Upper lobe of left lung (tissue), 6 donors: Measurements from ENCODE around the gene AJAP1. TPM values are rescaled to one million over a fixed set of nuclear protein-coding genes. Genes with fewer than 3 reads are reported as not detected.
"Not testable (repeated sequence)": the region's sequence is repeated elsewhere in the genome, so short reads cannot be mapped to it uniquely, and the experiment has no call there.

Experiments used
- ATAC-seq, 2 donors: fragments of 200-7000 bp; cut with Tn5 transposase; one replicate each; pipeline ENCODE4 v1.9.1; 2022; ENCODE audit warnings: mild to moderate bottlenecking in 2 of 2, moderate library complexity in 2 of 2; ENCODE audit not compliant: low FRiP score in 2 of 2
- DNase-seq, 2 donors: peaks; one replicate each; pipeline ENCODE4 v3.0.0-alpha.2; 2019 to 2020
- H3K27ac ChIP-seq, 4 donors: fragments of 200-600 bp; sonication (generic); one replicate each; pipeline ENCODE4 v1.5.1; 2016 to 2019
- H3K27me3 ChIP-seq, 4 donors: fragments of 200-600 bp; sonication (generic); one replicate each; pipeline ENCODE4 v1.5.1; 2017 to 2019
- H3K36me3 ChIP-seq, 4 donors: fragments of 200-600 bp; sonication (generic); one replicate each; pipeline ENCODE4 v1.5.1; 2016 to 2019
- H3K4me1 ChIP-seq, 4 donors: fragments of 200-600 bp; sonication (generic); one replicate each; pipeline ENCODE4 v1.5.1; 2018 to 2019
- H3K4me3 ChIP-seq, 4 donors: fragments of 200-600 bp; sonication (generic); one replicate each; pipeline ENCODE4 v1.5.1; 2017 to 2019; ENCODE audit warnings: mild to moderate bottlenecking in 2 of 4, moderate library complexity in 1 of 4
- H3K9me3 ChIP-seq, 4 donors: fragments of 200-600 bp; sonication (generic); one replicate each; pipeline ENCODE4 v1.5.1; 2018 to 2019
- CTCF ChIP-seq, 6 experiments: fragments of 450-650 bp in 4 of 6; fragments of 200-600 bp in 2 of 6; sonication (generic) in 2 of 6; IDR thresholded peaks; one replicate each; pipeline ENCODE4 v1.5.1; 2016 to 2019; ENCODE audit warnings: antibody characterized with exemption in 6 of 6
- EP300 ChIP-seq, 4 donors: sonication (generic); formaldehyde crosslinking; IDR thresholded peaks; one replicate each; pipeline ENCODE4 v1.5.1; 2017; ENCODE audit warnings: antibody characterized with exemption in 4 of 4, control low read depth in 2 of 4
- POLR2A ChIP-seq, 4 donors: fragments of 450-650 bp; IDR thresholded peaks; one replicate each; pipeline ENCODE4 v1.5.1; 2016 to 2017; ENCODE audit warnings: antibody characterized with exemption in 4 of 4, mild to moderate bottlenecking in 2 of 4
- POLR2AphosphoS5 ChIP-seq, 2 donors: sonication (generic); formaldehyde crosslinking; IDR thresholded peaks; one replicate each; pipeline ENCODE4 v1.5.1; 2017; ENCODE audit warnings: antibody characterized with exemption in 2 of 2
- WGBS, 2 donors: methylation state at CpG; one replicate each; pipeline ENCODE4 v1.1.5; 2017 to 2018; 5-methylcytosine and 5-hydroxymethylcytosine counted together
- total RNA-seq, 6 donors: library from RNA; depleted of rRNA in 4 of 6; stranded (reverse); fragments of >200 nt in 4 of 6; gene quantifications; one replicate each; pipeline versions ENCODE4 v1.1.0 to v1.2.1, GENCODE V29; 2016 to 2021
- donor health status: DM: no; HTN: no; CAD: no; lungs with moderate emphysema.
- donor health status: DM: no; HTN: yes; CAD: no; lungs with severe emphysema.

AJAP1 gene
- total RNA-seq, 6 donors from 2014 or later, result 0.54 to 4.6 (median 2.9) TPM

DNA sequence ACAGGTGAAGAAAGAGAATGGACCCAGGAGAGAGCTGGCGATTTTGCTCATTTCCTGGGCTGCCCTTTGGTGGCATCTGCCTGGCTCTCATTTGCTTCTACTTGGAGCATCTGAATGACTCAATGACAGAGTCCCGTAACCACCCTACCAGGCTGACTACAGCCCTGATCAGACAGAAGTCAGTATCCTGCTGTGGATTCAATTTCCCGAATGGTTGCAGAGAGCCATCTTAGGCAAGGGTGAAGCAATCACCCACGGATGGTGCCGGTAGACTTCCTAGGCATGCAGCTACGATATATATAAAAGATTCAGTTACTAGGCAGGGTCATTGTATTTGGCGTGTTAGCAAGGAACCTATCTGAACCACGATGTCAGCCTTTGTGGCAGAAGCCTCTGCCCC lies 10.2 kb downstream of the AJAP1 start:
- Histone ChIP-seq H3K4me3 (no peak overlapping the region), H3K27ac (no peak overlapping the region), H3K27me3 (peaks cover 0 to 4% (median 0%) of the 10 kb centered on the region in 4 donors), H3K9me3 (no peaks in the 10 kb centered on the region), H3K4me1 (no peaks in the 10 kb centered on the region), H3K36me3 (no peaks in the 10 kb centered on the region)
- WGBS, 2 donors, result 82 to 90% methylated on average over 6 to 8 of the region's 8 CpGs
- ATAC-seq (no peak), DNase-seq (no peak)
- TF ChIP-seq EP300 (IDR thresholded peaks at IDR 0.05), result no peak
- TF ChIP-seq POLR2AphosphoS5 (IDR thresholded peaks at IDR 0.05), result no peak
- TF ChIP-seq POLR2A (IDR thresholded peaks at IDR 0.05), result no peak
- TF ChIP-seq CTCF (IDR thresholded peaks at IDR 0.05), result no peak

- Histone ChIP-seq H3K9me3 (no peaks in the 10 kb centered on the region), H3K4me1 (no peaks in the 10 kb centered on the region), H3K4me3 (no peak overlapping the region), H3K36me3 (no peaks in the 10 kb centered on the region), H3K27me3 (no peaks in the 10 kb centered on the region), H3K27ac (no peak overlapping the region)
- DNase-seq (peak in 1 of 2 donors; percentile 46), ATAC-seq (no peak)
- WGBS, 2 donors, result 80 to 84% methylated on average over 9 of the region's 9 CpGs
- TF ChIP-seq POLR2AphosphoS5 (IDR thresholded peaks at IDR 0.05) (no peak), EP300 (IDR thresholded peaks at IDR 0.05) (no peak), CTCF (IDR thresholded peaks at IDR 0.05) (no peak), POLR2A (IDR thresholded peaks at IDR 0.05) (no peak)
Measured at GRCh38 chr1:4665456-4665855, 11.0 kb downstream of the AJAP1 start.

GRCh38 chr1:4666683-4667082 lies 12.3 kb downstream of the AJAP1 start:
- H3K4me3 ChIP-seq, H3K4me1 ChIP-seq, H3K27ac ChIP-seq, H3K27me3 ChIP-seq, H3K36me3 ChIP-seq, DNase-seq, ATAC-seq, H3K9me3 ChIP-seq: not testable (repeated sequence)
- 79 to 92% methylated on average over 19 of the region's 19 CpGs for WGBS, 2 donors

DNA sequence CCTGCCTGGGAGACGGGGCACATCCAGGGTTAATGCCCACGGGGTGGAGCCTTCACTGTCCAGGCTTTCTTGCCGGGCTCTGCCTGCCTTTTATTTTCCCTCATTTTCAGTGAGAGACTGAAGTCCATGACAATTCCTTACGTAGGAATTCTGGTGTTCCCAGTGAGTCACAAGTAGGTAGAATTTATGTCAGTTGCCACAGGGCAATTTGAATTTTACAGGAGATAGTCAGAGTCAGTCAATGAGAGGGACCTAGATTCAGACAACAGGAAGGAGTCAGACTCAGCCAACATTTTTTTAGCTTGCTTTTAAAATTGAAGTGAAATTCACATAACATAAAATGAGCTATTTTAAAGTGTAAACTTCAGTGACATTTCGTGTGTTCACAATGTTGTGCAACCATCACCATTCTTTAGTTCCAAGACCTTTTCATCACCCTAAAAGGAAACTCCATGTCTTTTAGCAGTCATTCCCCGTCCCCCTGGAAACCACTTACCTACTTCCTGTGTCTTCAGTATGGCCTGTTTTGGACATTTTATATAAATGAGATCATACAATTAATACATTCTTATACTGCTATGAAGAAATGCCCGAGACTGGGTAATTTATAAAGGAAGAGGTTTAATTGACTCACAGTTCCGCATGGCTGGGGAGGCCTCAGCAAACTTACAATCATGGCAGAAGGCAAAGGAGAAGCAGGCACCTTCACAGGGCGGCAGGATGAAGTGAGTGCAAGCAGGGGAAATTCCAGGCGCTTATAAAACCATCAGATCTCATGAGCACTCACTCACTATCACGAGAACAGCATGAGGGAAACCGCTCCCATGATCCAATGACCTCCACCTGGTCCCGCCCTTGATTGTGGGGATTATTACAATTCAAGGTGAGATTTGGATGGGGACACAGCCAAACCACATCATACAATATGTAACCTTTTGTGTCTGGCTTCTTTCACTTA lies 14.6 kb downstream of the AJAP1 start:
- no peak for TF ChIP-seq CTCF (IDR thresholded peaks at IDR 0.05)
- TF ChIP-seq EP300 (IDR thresholded peaks at IDR 0.05), result no peak
- no peak for TF ChIP-seq POLR2AphosphoS5 (IDR thresholded peaks at IDR 0.05)
- TF ChIP-seq POLR2A (IDR thresholded peaks at IDR 0.05), result no peak
- ATAC-seq (no peak), DNase-seq (no peak)
- no peaks in the 10 kb centered on the region for H3K4me1 ChIP-seq
- H3K9me3 ChIP-seq, result no peaks in the 10 kb centered on the region
- no peaks in the 10 kb centered on the region for H3K27me3 ChIP-seq
- WGBS, 2 donors, result 59 to 71% methylated on average over 12 to 13 of the region's 13 CpGs
- H3K27ac ChIP-seq, result no peak overlapping the region
- H3K36me3 ChIP-seq, result no peaks in the 10 kb centered on the region
- H3K4me3 ChIP-seq, result no peak overlapping the region

DNA sequence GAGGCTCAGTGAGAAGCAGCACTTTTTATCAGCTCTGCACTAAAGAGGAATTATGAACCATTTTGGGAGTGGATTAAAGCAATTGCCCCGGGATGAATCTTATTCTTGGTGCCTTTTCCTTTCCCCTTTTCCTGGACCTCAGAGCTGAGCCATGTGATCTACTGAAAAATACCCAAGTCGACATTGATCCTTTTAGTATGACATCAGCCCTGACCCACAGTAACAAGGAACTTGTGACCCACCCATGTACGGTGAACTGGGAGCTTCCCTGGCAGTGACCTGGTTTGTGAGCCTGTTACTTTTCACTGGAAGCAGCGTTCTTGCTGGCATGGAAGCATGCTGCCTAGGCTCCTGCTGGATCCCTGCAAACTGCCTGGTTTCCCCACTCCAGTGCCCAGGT lies 15.9 kb downstream of the AJAP1 start:
- Histone ChIP-seq H3K4me1 (no peaks in the 10 kb centered on the region), H3K4me3 (no peak overlapping the region), H3K27me3 (no peaks in the 10 kb centered on the region), H3K27ac (no peak overlapping the region), H3K9me3 (no peaks in the 10 kb centered on the region), H3K36me3 (no peaks in the 10 kb centered on the region)
- ATAC-seq (no peak), DNase-seq (no peak)
- WGBS, 2 donors, result 58 to 77% methylated on average over 4 of the region's 4 CpGs
- TF ChIP-seq POLR2A (IDR thresholded peaks at IDR 0.05) (no peak), EP300 (IDR thresholded peaks at IDR 0.05) (no peak), CTCF (IDR thresholded peaks at IDR 0.05) (no peak), POLR2AphosphoS5 (IDR thresholded peaks at IDR 0.05) (no peak)
